T follicular helper cell (primary cell): Measurements from ENCODE around the gene ALDH3B2.
A peak's percentile ranks its signal among the peaks of the same experiment; 100 is the strongest.
"Not testable (repeated sequence)": the region's sequence is repeated elsewhere in the genome, so short reads cannot be mapped to it uniquely, and the experiment has no call there.

Source experiments
- DNase-seq: peaks from one replicate; pipeline ENCODE4 v3.0.0-alpha.2; 2020; ENCODE audit warnings: low read depth

ALDH3B2 gene

DNA sequence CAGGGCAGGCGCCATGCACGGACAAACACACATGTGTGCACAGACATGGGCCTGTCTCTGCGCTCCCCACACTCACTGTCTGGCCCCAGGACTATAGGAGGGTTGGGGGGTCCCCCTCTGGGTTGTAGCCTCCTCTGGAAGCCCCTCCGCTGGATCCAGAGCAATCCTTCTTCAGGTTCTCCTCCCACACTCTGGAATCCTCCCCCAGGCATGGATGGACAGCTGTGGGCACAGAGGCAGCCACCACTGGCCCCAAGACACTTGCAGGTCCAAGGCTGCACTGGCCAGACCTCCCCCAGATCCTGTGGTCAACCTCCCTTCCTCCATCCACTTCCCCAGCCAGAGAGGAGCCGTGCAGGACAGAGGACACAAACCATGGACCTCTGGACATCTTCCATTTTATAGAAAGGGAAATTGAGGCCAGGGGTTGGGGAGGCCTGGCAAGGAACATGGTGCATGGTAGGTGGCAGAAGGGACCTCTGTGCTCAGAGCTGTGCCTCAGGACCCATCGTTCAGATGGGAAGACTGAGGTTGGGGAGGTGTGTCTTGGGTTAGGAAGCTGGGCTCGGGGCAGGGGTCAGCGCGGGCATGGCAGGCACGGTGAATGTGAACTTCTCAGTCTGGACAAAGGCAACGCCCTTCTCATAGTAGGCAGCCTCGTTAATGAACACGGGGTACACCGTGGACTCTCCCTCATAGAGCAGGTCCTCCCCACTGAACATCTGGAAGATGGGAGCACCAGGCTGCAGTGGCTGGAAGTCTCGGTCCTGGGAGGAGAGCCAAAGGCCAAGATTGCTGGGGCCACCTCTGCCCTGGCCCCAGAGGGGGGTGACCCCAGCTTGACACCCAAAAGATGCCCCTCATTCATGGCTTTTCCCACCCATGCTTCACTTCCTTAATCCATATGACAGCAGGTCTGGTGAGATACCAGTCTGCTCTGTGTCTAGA lies 32.0 kb downstream of the ALDH3B2 start:
- DNase-seq = no peak

GRCh38 chr11:67641338-67642172 lies 32.9 kb downstream of the ALDH3B2 start:
- no peak for DNase-seq

DNA sequence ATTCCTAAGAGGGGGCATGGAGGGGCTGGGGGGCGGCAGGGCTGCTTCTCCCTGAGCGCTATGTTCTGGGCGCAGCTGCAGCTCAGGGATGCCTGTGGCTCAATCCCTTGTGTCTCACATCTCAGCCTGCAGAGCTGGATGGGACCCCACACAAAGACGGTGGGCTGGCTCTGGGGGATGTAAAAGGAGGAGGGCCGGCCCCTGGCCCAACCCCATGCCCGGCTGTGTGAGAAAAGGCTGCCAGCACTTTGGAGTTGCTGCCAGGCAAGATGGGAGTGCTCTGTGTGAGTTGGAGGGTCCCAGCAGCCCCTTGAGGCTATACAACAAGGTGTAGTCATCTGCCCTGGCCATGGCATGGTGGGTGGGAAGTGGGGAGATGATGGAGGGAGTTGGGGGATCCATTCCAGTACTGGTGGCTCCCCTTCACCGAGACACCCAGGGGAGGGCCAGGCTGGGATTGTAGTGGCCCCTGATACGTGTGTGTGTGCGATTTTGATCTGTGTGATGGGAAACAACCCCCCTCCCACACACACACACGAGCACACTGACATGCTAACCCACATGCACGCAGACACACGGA lies 33.6 kb downstream of the ALDH3B2 start:
- DNase-seq = no peak

DNA sequence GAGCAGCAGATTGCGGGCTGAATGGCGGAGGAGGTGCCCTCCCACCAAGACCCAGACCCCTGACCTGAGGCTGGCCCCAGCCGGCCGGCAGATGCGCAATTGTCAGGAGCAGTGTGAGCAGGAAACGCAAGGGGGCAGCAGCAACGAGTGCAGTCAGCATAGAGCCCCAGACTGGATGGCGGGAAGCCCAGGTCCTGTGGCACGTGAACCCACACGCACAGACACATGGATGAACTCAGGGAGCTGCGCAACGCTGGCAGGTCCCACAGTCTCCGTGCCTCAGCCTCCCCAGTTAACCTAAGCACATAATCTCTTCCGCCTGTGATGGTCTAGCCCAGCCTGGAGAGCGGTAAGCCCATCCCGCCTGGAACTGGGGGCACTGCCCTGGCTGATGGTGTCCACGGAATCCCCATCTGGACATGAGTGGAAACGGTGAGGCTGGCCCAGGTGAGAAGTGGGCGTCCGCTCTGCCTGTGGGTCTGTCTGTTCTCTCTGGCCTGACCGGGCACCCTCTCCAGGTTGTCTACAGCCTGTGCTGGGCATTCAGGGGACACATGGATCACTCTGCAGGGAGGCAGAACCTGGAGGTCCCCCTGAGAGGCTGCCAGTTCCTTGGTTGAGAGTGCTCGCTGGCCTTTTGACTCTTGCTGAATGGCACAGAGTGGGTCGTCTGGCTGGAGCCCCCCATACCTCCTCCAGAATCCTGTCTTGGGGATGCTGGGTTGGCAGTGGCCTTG lies 34.2 kb downstream of the ALDH3B2 start:
- peak; percentile 38 for DNase-seq

DNA sequence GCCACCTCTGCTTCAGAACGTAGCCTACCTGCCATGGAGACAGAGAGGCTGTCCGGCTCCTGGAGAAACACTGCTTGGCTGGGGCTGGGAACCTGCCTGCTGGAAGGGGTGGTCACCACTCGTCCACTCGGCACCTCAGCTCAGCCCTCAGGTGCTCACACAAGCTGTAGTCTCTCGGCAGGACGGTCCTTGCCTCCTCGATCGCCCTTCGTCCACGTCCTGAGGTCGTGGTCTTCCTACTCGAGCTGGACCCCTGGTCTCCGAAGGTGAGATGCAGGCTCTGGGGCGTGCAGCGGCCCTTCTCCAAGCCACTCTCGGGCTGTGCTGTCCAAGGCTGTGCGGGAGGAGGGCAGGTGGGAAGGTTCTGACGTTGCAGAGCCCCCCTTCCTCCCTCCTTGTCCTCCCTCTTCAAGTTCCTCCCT lies 35.0 kb downstream of the ALDH3B2 start, which contains the start of gene TBX10:
Gene TBX10 (minus strand): TSS at position 326 of the 422 bp plus-strand sequence. CDS start 291 bp downstream, at position 35.
- no peak for DNase-seq

DNA sequence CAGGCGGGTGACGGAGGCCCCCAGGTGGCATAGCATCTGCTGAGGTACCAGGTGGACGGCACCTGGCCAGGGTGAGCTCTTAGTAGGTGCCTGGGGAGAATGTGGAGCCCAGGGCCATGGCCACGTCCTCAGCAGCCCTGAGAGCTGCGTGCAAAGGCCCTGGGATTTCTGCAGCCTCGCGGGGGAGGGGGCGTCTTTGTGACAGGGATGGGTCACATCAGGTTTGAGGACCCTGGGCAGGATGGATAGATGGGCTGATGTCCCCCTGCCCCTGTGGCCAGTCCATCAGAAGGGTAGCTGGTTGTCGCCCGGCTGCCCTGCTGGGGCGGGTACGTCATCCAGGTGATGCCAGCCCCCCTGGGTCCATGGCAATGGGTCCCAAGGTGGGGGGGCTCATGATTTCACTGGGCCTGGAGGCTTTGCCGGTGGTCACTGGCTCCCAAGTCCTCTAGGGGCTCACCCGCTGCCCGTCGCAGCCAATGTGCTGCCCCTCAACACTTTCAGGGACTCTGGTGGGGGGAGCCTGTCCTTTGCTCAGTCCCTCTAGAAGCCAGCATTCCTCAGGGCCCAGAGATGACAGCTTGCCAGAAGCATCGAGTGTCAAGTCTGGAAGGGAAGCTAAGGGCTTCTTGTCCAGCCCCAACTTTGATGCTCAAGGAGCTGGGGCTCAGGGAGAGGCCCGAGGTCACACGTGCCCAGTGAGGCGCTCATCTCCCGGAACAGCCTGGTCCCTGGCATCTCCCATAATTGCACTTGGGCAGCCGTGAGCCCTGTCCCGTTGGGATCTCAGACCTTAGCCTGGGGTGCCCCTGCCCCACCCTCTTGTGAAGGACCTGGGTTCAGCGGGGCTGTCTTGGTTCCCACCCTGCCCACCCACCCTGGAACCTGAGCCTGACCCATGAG lies 35.6 kb downstream of the ALDH3B2 start:
- no peak for DNase-seq

- DNase-seq = not testable (repeated sequence)
Measured at GRCh38 chr11:67637441-67637840, 37.0 kb downstream of the ALDH3B2 start.

DNA sequence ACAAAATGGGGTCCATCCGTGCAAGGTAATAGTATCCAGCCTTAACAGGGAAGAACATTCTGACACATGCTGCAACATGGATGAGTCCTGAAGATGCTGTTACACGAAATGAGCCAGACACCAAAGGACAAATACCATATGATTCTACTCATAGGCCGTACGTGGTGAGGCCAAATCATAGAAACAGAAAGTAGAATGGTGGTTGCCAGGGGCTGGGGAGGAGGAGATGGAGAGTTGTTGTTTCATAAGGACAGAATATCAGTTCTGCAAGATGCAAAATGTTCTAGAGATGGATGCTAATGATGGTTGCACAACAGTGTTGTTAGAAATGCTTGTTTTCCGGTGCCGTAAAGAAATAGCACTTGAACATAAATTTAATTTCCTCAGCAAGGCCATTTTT lies 37.5 kb downstream of the ALDH3B2 start:
- no peak for DNase-seq

GRCh38 chr11:67635231-67635521 lies 39.2 kb downstream of the ALDH3B2 start:
- DNase-seq = no peak

DNA sequence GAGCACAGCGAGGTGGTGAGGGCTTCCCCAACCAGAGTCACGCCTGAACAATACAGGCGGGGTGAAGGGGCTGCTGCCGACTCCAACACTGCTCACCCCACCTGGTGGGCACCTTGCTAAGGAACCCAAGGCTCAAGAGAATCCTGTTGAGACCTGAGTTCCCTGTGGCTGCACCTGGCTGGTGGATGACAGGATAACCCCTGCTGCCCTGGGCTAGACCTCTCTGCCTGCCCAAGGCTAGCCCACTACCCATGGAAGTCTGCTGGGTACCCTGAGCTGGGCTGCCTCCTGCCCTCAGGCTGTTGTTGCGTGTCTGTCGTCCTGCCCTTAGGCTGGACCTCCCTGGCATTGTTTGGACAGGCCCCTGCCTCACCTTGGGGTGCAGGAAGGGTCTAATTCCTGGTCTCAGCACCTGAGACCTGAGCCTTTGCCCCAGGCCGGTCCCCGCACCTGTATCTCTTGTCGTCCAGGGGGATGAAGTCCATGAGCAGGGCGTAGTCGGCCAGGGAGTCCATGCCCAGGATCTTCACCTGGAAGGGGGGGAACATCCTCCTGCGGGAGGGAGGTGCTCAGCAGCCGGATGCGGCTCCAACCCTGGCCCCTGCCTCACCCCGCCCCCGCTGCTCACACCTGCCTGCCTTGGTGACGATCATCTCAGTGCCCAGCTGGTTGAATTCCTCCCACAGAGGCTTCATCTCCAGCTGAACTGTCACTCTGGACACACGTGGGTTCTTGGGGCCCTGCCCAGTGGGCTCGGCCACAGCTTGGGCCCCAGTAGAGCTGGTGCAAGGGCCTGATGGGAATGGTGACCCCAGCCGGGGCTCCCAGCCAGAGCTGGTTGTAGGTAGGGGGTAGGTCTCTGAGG lies 39.8 kb downstream of the ALDH3B2 start:
- no peak for DNase-seq

- no peak for DNase-seq
Measured at GRCh38 chr11:67633758-67634365, 40.6 kb downstream of the ALDH3B2 start.

DNA sequence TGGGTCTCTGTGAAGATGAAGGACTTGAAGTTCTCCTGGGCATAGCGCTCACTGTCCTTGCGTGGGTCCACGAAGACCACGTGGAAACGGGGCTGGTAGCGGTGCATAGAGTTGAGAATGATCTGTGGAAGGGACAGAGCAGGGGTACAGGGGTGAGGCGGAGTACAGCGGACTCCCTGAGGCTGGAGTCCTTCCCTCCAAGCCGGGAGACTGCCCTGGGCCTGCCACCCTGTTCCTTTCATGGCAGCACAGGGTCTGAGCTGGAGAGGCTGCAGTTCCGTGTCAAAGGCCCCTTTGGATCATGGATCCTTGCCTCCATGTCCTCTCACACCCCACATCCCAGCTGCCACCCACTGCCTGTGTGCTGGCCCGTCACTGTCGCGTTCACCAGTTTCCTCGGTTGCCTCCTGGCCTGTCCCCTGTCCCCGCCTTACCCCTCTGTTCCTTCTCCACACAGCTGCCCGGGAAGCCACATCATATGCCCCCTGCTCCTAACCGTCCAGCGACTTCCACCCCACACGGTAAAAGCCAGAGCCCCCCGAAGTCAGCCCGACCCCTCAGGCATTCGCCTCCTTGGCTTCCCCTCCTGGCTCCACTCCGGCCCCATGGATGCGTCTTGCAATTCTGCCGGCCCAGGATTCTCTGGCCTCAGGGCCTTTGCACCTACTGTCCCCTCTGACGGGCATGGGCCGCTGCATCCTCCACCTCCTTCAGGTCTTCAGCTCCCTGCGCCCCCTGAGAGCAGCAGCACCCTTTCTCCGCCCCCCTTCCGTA lies 41.3 kb downstream of the ALDH3B2 start:
- no peak for DNase-seq

DNA sequence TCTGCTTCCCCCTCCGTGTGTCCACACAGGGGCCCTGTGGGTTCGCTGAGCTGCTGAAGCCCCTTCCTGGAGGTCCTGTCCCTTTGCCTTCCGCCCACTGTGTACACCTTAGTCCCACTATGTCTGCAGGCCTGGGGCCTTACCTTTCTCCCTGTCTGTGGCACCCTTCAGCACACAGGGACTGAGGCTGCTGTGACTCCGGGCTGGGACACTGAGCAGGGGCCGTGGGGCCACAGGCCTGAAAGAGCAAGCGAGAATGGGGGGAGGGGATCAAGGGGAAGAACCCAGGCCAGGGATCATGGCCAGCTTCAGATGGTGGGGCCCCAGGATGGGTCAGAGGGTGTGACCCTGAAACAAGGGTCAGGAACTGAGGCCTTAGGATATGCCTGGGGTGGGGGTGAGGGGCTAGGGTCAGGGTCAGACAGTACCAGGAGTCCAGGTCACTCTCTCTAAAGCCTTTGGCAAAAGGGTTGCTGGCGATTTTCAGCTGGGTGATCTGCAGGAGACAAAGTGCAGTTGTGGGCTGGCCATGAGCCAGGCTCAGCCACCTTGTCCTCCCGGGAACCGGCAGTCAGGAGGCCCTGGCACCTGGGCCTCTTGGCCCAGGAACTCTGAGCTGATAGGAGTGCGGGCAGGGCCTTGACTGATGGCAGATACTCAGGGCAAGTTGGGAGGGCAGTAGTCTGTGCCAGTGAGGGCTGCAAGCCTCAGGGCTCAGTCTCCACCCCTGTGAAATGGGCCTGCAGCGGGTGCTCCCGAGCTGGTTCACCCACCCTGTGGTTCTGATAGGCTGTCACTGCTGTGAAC lies 42.0 kb downstream of the ALDH3B2 start:
- no peak for DNase-seq

DNA sequence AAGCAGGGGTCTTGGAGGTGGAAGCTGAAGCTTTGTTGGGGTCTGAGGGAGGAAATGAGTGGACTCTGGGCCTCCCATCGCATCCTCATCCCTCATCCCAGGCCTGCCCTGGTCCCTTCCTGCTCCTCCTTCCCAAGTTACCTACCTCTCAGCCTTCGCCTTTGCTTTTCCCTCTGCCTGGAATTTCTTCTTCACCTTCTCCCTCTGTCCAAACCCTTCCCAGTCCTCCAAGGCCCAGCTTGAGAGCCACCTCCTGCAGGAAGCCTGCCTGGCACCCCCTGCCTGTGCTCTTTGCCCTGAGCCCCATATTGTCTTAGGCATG lies 42.6 kb downstream of the ALDH3B2 start:
- no peak for DNase-seq

- DNase-seq = no peak
Measured at GRCh38 chr11:67631411-67631810, 43.0 kb downstream of the ALDH3B2 start.

DNA sequence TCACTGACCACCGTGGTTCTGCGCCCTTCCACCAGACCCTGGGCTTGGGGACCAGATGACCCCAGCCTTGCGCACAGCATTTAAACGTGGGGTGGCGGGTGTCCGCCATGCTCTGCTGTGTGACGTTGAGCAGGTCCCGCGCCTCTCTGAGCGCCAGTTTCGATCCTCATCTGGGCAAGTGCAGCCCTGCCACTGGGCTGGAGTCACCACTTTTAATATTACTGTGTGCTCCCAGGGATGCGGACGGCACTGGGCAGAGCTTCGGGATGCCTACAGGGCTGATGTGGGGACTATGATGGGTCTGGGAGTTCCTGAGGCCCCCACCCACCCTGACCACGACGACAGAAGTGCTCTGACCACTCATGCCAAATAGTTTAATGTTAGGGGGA lies 43.5 kb downstream of the ALDH3B2 start:
- DNase-seq = no peak

GRCh38 chr11:67630228-67630942 lies 44.0 kb downstream of the ALDH3B2 start:
- DNase-seq = peak; percentile 90
